Type B pancreatic cell (in vitro differentiated cells): ENCODE measurements around the gene NAV2. TPM values are rescaled to one million over a fixed set of nuclear protein-coding genes. Genes with fewer than 3 reads are reported as not detected.

Experiments
- DNase-seq: peaks from one replicate; pipeline ENCODE4 v3.0.0; 2021; ENCODE audit warnings: mixed read lengths; ENCODE audit not compliant: unreplicated experiment; ENCODE audit errors: extremely low spot score
- H3K27ac Mint-ChIP-seq: 2 replicates; pipeline ENCODE4 v1.8.0; 2021; ENCODE audit warnings: mild to moderate bottlenecking, mixed read lengths
- H3K27me3 Mint-ChIP-seq: 2 replicates; pipeline ENCODE4 v1.8.0; 2021; ENCODE audit warnings: mixed read lengths
- H3K36me3 Mint-ChIP-seq: 2 replicates; pipeline ENCODE4 v1.8.0; 2021; ENCODE audit warnings: mixed read lengths
- H3K4me1 Mint-ChIP-seq: one replicate; pipeline ENCODE4 v1.8.0; 2021; ENCODE audit warnings: mixed read lengths; ENCODE audit not compliant: unreplicated experiment
- H3K4me3 Mint-ChIP-seq: 2 replicates; pipeline ENCODE4 v1.8.0; 2021; ENCODE audit warnings: mild to moderate bottlenecking, mixed read lengths
- H3K9me3 Mint-ChIP-seq: 2 replicates; pipeline ENCODE4 v1.8.0; 2021; ENCODE audit warnings: mixed read lengths
- total RNA-seq: library from RNA; stranded (reverse); gene quantifications from 2 replicates; pipeline ENCODE4 v1.2.1, GENCODE V29; 2021; ENCODE audit warnings: low replicate concordance
- TF ChIP-seq, protein P1 (sequence below): fragments of 200-600 bp; sonication (generic); conservative IDR thresholded peaks from 2 replicates; pipeline ENCODE4 v1.5.0; 2021; ENCODE audit warnings: antibody characterized with exemption, mild to moderate bottlenecking

Gene NAV2
- total RNA-seq, 1 donor from 2014 or later = 54.2 TPM

DNA sequence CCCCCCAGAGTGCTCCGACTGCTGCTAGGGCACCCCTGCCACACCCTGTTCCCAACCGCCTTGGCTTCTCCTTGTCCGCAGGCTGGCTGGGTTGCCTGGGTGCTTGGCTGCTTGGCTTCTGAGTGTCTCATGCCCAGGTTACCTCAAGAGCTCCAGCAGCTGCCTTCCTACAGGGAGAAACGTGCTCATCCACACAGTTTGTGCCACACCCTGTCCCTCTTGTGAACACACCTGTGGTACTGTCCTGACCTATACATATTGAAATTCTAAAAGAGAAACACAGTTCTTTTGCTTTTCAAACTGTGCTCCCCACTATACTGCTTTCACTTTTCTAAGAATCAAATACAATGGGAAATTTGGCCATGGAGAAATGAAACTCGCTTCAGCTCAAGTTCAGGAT, 256.2 kb downstream of the NAV2 start:
- H3K4me1 Mint-ChIP-seq = peaks cover 24% of the 10 kb centered on the region
- H3K27ac Mint-ChIP-seq = no peak overlapping the region
- no peak for DNase-seq
- no peak overlapping the region for H3K4me3 Mint-ChIP-seq
- peaks cover 15% of the 10 kb centered on the region for H3K36me3 Mint-ChIP-seq
- no peaks in the 10 kb centered on the region for H3K9me3 Mint-ChIP-seq
- no peaks in the 10 kb centered on the region for H3K27me3 Mint-ChIP-seq
- TF ChIP-seq, protein P1, sequence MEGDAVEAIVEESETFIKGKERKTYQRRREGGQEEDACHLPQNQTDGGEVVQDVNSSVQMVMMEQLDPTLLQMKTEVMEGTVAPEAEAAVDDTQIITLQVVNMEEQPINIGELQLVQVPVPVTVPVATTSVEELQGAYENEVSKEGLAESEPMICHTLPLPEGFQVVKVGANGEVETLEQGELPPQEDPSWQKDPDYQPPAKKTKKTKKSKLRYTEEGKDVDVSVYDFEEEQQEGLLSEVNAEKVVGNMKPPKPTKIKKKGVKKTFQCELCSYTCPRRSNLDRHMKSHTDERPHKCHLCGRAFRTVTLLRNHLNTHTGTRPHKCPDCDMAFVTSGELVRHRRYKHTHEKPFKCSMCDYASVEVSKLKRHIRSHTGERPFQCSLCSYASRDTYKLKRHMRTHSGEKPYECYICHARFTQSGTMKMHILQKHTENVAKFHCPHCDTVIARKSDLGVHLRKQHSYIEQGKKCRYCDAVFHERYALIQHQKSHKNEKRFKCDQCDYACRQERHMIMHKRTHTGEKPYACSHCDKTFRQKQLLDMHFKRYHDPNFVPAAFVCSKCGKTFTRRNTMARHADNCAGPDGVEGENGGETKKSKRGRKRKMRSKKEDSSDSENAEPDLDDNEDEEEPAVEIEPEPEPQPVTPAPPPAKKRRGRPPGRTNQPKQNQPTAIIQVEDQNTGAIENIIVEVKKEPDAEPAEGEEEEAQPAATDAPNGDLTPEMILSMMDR = no peak

DNA sequence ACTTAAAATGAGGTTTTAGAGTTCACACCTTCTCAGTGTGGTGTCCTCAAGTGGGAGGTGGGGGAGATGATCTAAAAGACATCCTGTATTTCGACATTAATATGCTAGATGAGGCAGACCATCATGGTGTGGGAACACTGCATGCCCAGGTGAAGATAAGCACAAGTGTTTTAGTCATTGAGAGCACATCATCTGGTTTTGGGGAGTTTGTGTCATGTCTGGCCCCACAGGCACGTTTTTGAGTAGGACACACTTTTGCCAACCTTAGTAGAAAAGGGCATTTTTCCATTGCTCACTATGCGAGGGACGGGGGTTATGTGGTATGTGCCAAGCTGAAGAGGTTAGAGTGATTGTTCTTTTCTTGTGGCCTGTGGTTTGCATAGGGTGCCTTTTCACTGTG, 258.3 kb downstream of the NAV2 start:
- Mint-ChIP-seq H3K27ac (no peak overlapping the region), H3K36me3 (peaks cover 12% of the 10 kb centered on the region), H3K9me3 (no peaks in the 10 kb centered on the region), H3K27me3 (no peaks in the 10 kb centered on the region), H3K4me1 (peaks cover 19% of the 10 kb centered on the region), H3K4me3 (no peak overlapping the region)
- TF ChIP-seq, protein P1 = no peak
- no peak for DNase-seq

DNA sequence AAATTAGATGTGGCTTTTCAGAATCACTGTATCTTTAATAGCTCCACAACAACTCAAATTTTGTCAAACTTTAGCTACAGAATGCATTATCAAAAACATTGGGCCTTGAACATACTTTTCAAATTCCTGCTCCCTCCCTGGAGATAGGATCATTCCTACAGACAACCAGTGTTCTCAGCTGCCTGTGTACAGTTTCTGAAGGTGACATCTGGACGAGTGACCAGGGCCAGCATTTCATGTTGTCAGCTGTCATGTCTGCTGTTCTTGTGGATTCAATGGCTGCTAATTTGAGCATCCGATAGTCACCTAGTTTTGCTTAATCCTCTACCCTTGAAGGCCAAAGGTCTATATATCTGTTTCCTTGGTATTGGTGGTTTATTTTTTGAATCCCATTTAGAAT, 259.5 kb downstream of the NAV2 start:
- H3K4me1 Mint-ChIP-seq = peaks cover 29% of the 10 kb centered on the region
- H3K27me3 Mint-ChIP-seq = no peaks in the 10 kb centered on the region
- H3K9me3 Mint-ChIP-seq = no peaks in the 10 kb centered on the region
- H3K36me3 Mint-ChIP-seq = peaks cover 17% of the 10 kb centered on the region
- DNase-seq = no peak
- TF ChIP-seq, protein P1 = no peak
- peak overlapping the region; percentile 44 for H3K27ac Mint-ChIP-seq
- no peak overlapping the region for H3K4me3 Mint-ChIP-seq

DNA sequence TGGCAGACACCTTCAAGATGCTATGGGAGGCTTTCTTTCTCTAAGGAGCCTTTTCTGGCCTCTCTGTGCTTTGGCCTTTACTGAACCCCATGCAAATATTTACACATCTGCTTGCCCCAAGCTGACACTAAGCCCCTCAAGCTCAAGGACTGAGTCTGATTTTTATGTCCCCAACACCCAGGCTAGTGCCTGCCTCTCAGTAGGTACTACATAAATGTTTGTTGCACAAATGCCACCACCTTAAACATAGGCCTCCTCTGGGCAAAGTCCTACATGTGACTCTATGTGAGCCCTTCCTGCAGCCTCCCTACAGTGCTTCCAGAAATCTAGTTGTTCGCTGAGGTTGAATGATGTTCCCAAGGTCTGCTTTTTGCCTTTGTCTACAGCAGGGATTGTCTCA, 260.0 kb downstream of the NAV2 start:
- Mint-ChIP-seq H3K4me1 (peaks cover 33% of the 10 kb centered on the region), H3K4me3 (no peak overlapping the region), H3K27ac (peak overlapping the region; percentile 44), H3K9me3 (no peaks in the 10 kb centered on the region), H3K27me3 (no peaks in the 10 kb centered on the region), H3K36me3 (peaks cover 20% of the 10 kb centered on the region)
- TF ChIP-seq, protein P1 = no peak
- DNase-seq = no peak

DNA sequence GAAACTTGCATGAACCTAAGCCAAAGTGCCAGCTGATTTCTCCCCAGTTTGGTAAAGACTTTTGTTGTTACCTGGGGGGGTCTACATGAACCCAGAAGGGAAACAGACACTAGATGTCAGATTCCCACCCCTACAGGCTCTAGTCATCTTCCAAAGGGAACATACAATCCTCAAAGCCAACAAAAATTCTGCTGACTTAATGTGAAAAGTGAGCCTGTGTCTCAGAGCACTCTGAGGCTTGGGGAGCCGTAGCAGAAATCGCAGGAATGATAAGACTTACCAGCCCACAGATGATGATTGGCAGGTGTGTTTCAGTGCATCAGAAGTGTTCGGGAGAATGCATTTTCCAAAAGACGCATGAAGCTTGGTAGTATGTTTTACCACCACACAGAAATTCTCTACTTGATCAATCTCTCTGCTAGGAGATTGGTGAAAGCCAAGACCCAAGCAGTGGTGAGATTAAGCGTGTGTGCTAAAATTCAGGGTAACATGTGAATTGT, 260.5 kb downstream of the NAV2 start:
- TF ChIP-seq, protein P1 = no peak
- H3K27ac Mint-ChIP-seq = peak overlapping the region; percentile 44
- no peaks in the 10 kb centered on the region for H3K27me3 Mint-ChIP-seq
- no peaks in the 10 kb centered on the region for H3K9me3 Mint-ChIP-seq
- H3K4me3 Mint-ChIP-seq = no peak overlapping the region
- DNase-seq = no peak
- H3K36me3 Mint-ChIP-seq = peaks cover 17% of the 10 kb centered on the region
- peaks cover 34% of the 10 kb centered on the region for H3K4me1 Mint-ChIP-seq

DNA sequence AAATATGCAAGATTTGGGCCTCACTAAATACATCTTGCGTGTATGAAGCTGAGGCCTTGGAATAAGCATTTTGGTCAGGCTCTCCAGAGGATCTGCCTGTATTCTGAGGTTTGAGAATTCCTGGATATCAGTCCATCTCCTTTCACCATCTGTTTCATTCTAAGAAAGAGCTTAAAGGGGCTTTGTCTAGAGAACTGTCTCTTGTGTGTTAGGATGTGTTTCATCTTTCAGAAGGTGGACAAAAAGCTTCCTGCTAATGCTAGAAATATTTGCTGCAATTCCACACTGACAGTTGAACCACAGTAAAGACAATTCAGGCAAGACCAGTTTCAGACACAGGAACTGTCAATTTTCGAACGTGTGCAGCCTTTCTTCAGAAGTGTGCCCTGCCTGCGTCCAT, 262.2 kb downstream of the NAV2 start:
- Mint-ChIP-seq H3K9me3 (no peaks in the 10 kb centered on the region), H3K4me3 (no peak overlapping the region), H3K27me3 (no peaks in the 10 kb centered on the region), H3K36me3 (peaks cover 13% of the 10 kb centered on the region), H3K27ac (no peak overlapping the region), H3K4me1 (peaks cover 51% of the 10 kb centered on the region)
- TF ChIP-seq, protein P1 = no peak
- DNase-seq = no peak
